K562 (cell line): ENCODE data around the gene DDX46. TPM values are rescaled to one million over a fixed set of nuclear protein-coding genes. Genes with fewer than 3 reads are reported as not detected.

ENCODE experiments used
- CAMTA2 ChIP-seq: fragments of 250-450 bp; sonication (Bioruptor Pico); conservative IDR thresholded peaks from 2 replicates; pipeline ENCODE4 v1.5.1; 2022
- CBFA2T2 ChIP-seq: fragments of 450-650 bp; conservative IDR thresholded peaks from 2 replicates; pipeline ENCODE4 v1.6.1; 2017; ENCODE audit warnings: mild to moderate bottlenecking
- CHD1 ChIP-seq: fragments of 200-600 bp; sonication (generic); IDR thresholded peaks from one replicate; pipeline ENCODE4 v1.6.1; 2012; ENCODE audit warnings: mild to moderate bottlenecking, moderate library complexity, low read length, inconsistent platforms
- CHD2 ChIP-seq: IDR thresholded peaks from 2 replicates; pipeline ENCODE4 v1.6.1; 2011; ENCODE audit warnings: low read depth, low read length
- CXXC5 ChIP-seq: fragments of 250-450 bp; sonication (Bioruptor Pico); IDR thresholded peaks from 2 replicates; pipeline ENCODE4 v1.8.0; 2022; ENCODE audit warnings: inconsistent platforms, mild to moderate bottlenecking, moderate library complexity
- EGR1 ChIP-seq: fragments of 450-650 bp; conservative IDR thresholded peaks from 2 replicates; pipeline ENCODE4 v1.6.1; 2017; ENCODE audit warnings: mild to moderate bottlenecking
- HIVEP1 ChIP-seq: fragments of 250-450 bp; sonication (Bioruptor Pico); IDR thresholded peaks from 2 replicates; pipeline ENCODE4 v1.4.0; 2020; ENCODE audit warnings: mild to moderate bottlenecking
- HNRNPK ChIP-seq: fragments of 200-400 bp; formaldehyde crosslinking; IDR thresholded peaks from one replicate; pipeline ENCODE4 v1.6.1; 2018; ENCODE audit warnings: mild to moderate bottlenecking, low read depth, low read length; ENCODE audit not compliant: poor library complexity, severe bottlenecking
- KDM1A ChIP-seq, 2 experiments: fragments of 450-650 bp; IDR thresholded peaks; 2 replicates each; pipeline ENCODE4 v1.6.1; 2016; ENCODE audit warnings: mild to moderate bottlenecking in 2 of 2
- KHSRP ChIP-seq: fragments of 450-650 bp; IDR thresholded peaks from 2 replicates; pipeline ENCODE4 v1.6.1; 2017
- NR2C2 ChIP-seq, 2 experiments: fragments of 200-800 bp in 1 of 2; sonication (Bioruptor generic) in 1 of 2; sonication (generic) in 1 of 2; formaldehyde crosslinking in 1 of 2; IDR thresholded peaks; 2 replicates each; pipeline versions ENCODE4 v1.6.1 to v1.8.0; 2016 to 2022; ENCODE audit warnings: mild to moderate bottlenecking in 1 of 2, missing compliant biosample characterization in 1 of 2, missing genetic modification characterization in 1 of 2, missing genetic modification reagents in 1 of 2
- PBX2 ChIP-seq, 2 experiments: IDR thresholded peaks in 1 of 2; conservative IDR thresholded peaks in 1 of 2; 2 replicates each; pipeline ENCODE4 v1.6.1; 2016; ENCODE audit warnings: low read depth in 2 of 2, mild to moderate bottlenecking in 1 of 2, missing compliant biosample characterization in 1 of 2, missing genetic modification characterization in 1 of 2, moderate library complexity in 1 of 2
- PHF8 ChIP-seq: fragments of 200-600 bp; sonication (generic); IDR thresholded peaks from 2 replicates; pipeline ENCODE4 v1.6.1; 2012; ENCODE audit warnings: mixed run types, mild to moderate bottlenecking, inconsistent platforms, low read length, moderate library complexity, borderline replicate concordance
- PKNOX1 ChIP-seq: fragments of 450-650 bp; IDR thresholded peaks from 2 replicates; pipeline ENCODE4 v1.6.1; 2016
- POLR2B ChIP-seq: fragments of 450-650 bp; IDR thresholded peaks from 2 replicates; pipeline ENCODE4 v1.6.1; 2018; ENCODE audit warnings: low read depth; ENCODE audit not compliant: partially characterized antibody
- RBM34 ChIP-seq: fragments of 200-400 bp; formaldehyde crosslinking; IDR thresholded peaks from 2 replicates; pipeline ENCODE4 v1.6.1; 2018; ENCODE audit warnings: low read length, borderline replicate concordance; ENCODE audit not compliant: insufficient read depth
- SNIP1 ChIP-seq: fragments of 450-650 bp; IDR thresholded peaks from 2 replicates; pipeline ENCODE4 v1.7.1; 2017; ENCODE audit warnings: low read depth, mild to moderate bottlenecking
- TBP ChIP-seq: optimal IDR thresholded peaks from 2 replicates; pipeline ENCODE3; 2011; ENCODE audit warnings: low read depth, low read length, improper control_type of control experiment
- ZBTB1 ChIP-seq: sonication (generic); formaldehyde crosslinking; IDR thresholded peaks from 2 replicates; pipeline ENCODE4 v1.8.1; 2023; ENCODE audit warnings: missing genetic modification reagents, low read depth, mild to moderate bottlenecking, borderline replicate concordance
- ZC3H4 ChIP-seq: sonication (generic); formaldehyde crosslinking; IDR thresholded peaks from 2 replicates; pipeline ENCODE4 v1.9.0; 2021; ENCODE audit warnings: missing genetic modification reagents, borderline replicate concordance
- ZFP30 ChIP-seq: fragments of 250-450 bp; sonication (Bioruptor Pico); IDR thresholded peaks from 2 replicates; pipeline ENCODE4 v1.8.0; 2022; ENCODE audit warnings: moderate library complexity, mild to moderate bottlenecking, inconsistent platforms, borderline replicate concordance
- ZNF197 ChIP-seq: fragments of 200-800 bp; sonication (Bioruptor generic); IDR thresholded peaks from 2 replicates; pipeline ENCODE4 v1.6.1; 2016; ENCODE audit warnings: low read depth, missing genetic modification characterization, missing compliant biosample characterization
- ZNF551 ChIP-seq: fragments of 250-450 bp; sonication (Bioruptor Pico); IDR thresholded peaks from 2 replicates; pipeline ENCODE4 v1.5.0; 2021; ENCODE audit warnings: mild to moderate bottlenecking, moderate library complexity
- polyA plus RNA-seq, 8 experiments: library from polyadenylated mRNA; depleted of rRNA in 4 of 8; stranded (reverse) in 5 of 8; unstranded in 3 of 8; fragments of >200 nt; fragmentation: Nextera tagmentation in 2 of 8; fragmentation: Illumina TruSeq in 1 of 8; extraction: Ambion mirVana in 2 of 8; extraction: Trizol in 1 of 8; gene quantifications; 2 replicates each; pipeline versions ENCODE4 v1.2.1 to v1.2.3, GENCODE V29; 2011 to 2014; ENCODE audit warnings: inconsistent platforms in 1 of 8, missing spikeins in 1 of 8
- total RNA-seq, 7 experiments: library from RNA; depleted of rRNA in 6 of 7; stranded (reverse); fragments of >200 nt in 6 of 7; fragmentation: Illumina TruSeq in 2 of 7; extraction: Trizol in 2 of 7; gene quantifications; 2 replicates each; pipeline versions ENCODE4 v1.2.1 to v1.2.3, GENCODE V29; 2011 to 2021; ENCODE audit warnings: low replicate concordance in 1 of 7
- TF ChIP-seq, protein P1 (sequence below): sonication (generic); formaldehyde crosslinking; IDR thresholded peaks from 2 replicates; pipeline ENCODE4 v1.8.0; 2022; ENCODE audit warnings: mild to moderate bottlenecking, missing genetic modification reagents

Gene DDX46
- total and polyA plus RNA-seq, 9 of the 15 experiments (the other 6 are each of a cell fraction or from before 2014, with no cell fraction given), result 26.2 to 99.0 (median 76.4) TPM

DNA sequence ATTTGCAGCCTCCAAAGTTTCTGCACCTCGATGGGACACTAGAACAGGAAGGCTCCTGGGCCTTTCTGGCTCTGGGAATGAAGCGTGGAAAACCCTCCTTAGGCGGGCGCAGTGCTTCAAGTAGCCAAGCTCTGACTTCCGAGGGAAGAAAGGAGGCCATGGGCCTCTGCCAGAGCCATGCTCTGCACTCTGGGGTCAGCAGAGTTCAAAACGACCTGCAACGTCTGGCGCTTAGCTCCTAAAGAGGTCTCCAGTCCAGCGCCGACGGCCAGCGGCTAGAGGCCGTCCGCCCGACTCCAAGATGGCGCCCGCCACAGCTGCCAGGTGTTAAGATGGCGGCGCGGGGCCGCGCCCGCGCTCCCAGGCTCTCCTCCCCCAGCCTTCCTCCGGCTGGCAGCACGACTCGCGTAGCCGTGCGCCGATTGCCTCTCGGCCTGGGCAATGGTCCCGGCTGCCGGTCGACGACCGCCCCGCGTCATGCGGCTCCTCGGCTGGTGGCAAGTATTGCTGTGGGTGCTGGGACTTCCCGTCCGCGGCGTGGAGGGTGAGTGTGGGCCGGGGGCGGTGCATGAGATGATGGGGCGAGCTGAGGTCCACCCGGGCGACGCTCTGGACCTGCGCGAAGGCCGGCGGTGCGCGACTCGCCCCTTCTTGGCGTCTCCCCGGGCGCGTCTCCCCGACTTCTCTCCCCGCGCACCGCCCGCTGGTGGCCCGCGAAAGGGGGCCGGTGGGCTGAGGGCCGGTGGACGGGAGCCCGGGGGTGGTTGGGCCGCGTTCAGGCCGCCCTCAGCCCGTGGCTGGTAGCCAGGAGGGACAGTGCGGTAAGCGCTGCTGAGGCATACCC, 115.6 kb downstream of the DDX46 start, which contains the start of gene TXNDC15 (continued):
- TF ChIP-seq PKNOX1, result no peak
- TF ChIP-seq POLR2B, result peak; percentile 72
- TF ChIP-seq ZNF197 (CRISPR knock-in tag), result peak; percentile 89
- TF ChIP-seq ZC3H4 (CRISPR knock-in tag), result no peak
- TF ChIP-seq PHF8, result peak; percentile 92; the same call in 1 of the 2 replicates
- TF ChIP-seq, protein P1, sequence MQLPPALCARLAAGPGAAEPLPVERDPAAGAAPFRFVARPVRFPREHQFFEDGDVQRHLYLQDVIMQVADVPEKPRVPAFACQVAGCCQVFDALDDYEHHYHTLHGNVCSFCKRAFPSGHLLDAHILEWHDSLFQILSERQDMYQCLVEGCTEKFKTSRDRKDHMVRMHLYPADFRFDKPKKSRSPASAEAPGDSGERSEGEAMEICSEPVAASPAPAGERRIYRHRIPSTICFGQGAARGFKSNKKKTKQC (CRISPR knock-in tag), result peak; percentile 71; the same call in 1 of the 2 replicates
- TF ChIP-seq EGR1, result peak; percentile 51
- no peak for TF ChIP-seq CAMTA2 (CRISPR knock-in tag)
- no peak for TF ChIP-seq PBX2 (CRISPR knock-in tag; IDR thresholded peaks at IDR 0.05; ENCODE audit: low read depth)
- no peak for TF ChIP-seq PBX2 (tag; conservative IDR thresholded peaks at IDR 0.05; ENCODE audit: low read depth)
- 0 out of 2 replicates have a peak, but pooled peaks have one; percentile 21 for TF ChIP-seq CHD2
- TF ChIP-seq ZNF551 (CRISPR knock-in tag), result no peak
- TF ChIP-seq CXXC5 (CRISPR knock-in tag), result peak; percentile 81
- peak in 1 of 2 experiments; percentile 17; a peak in 1 of 4 replicates for TF ChIP-seq KDM1A (IDR thresholded peaks at IDR 0.05)
- no peak for TF ChIP-seq CBFA2T2
- 0 out of 2 replicates have a peak, but pooled peaks have one; percentile 89 for TF ChIP-seq RBM34
- no peak for TF ChIP-seq SNIP1
- TF ChIP-seq KHSRP, result no peak
- TF ChIP-seq ZBTB1, result peak; percentile 24; the same call in 1 of the 2 replicates
- peak; percentile 94 for TF ChIP-seq TBP
- TF ChIP-seq NR2C2 (CRISPR knock-in tag; IDR thresholded peaks at IDR 0.05), result no peak
- TF ChIP-seq NR2C2 (tag; IDR thresholded peaks at IDR 0.05), result peak; percentile 83
- no peak for TF ChIP-seq CHD1
- TF ChIP-seq HNRNPK, result no peak
- TF ChIP-seq ZFP30, result no peak
- TF ChIP-seq HIVEP1 (CRISPR knock-in tag), result no peak
